ENCODE results near the gene SERINC3.
"Not testable (repeated sequence)": the region's sequence is repeated elsewhere in the genome, so short reads cannot be mapped to it uniquely, and the experiment has no call there.

SERINC3 gene

DNA sequence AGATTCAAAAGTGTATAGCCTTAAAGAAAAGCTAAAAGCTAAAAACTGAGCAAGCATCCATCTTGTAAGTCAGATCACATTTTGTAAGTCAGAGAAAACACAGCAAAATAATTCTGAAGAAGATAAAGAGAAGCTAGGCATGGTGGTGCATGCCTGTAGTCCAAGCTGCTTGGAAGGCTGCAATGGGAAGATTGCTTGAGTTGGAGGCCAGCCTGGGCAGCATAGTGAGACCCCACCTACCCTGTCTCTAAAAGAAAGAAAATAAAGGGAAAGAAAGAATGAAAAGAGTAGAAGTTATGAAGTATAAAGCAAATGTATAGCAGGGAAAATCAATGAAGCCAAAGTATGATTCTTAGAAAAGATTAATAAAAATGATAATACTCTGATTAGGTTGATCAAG is 40.0 kb upstream of the SERINC3 start:
- Histone ChIP-seq H3K9me3 (ENCODE audit: severe bottlenecking) (no peaks in the 10 kb centered on the region), H3K36me3 (no peaks in the 10 kb centered on the region), H3K4me3 (ENCODE audit: low read depth, low read length) (no peak overlapping the region), H3K27ac (no peak overlapping the region), H3K27me3 (ENCODE audit: insufficient read depth, low read depth, severe bottlenecking) (no peaks in the 10 kb centered on the region)
- TF ChIP-seq, protein P1, sequence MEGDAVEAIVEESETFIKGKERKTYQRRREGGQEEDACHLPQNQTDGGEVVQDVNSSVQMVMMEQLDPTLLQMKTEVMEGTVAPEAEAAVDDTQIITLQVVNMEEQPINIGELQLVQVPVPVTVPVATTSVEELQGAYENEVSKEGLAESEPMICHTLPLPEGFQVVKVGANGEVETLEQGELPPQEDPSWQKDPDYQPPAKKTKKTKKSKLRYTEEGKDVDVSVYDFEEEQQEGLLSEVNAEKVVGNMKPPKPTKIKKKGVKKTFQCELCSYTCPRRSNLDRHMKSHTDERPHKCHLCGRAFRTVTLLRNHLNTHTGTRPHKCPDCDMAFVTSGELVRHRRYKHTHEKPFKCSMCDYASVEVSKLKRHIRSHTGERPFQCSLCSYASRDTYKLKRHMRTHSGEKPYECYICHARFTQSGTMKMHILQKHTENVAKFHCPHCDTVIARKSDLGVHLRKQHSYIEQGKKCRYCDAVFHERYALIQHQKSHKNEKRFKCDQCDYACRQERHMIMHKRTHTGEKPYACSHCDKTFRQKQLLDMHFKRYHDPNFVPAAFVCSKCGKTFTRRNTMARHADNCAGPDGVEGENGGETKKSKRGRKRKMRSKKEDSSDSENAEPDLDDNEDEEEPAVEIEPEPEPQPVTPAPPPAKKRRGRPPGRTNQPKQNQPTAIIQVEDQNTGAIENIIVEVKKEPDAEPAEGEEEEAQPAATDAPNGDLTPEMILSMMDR (IDR thresholded peaks at IDR 0.05; ENCODE audit: low read depth, low read length) = no peak
- DNase-seq = no peak

DNA sequence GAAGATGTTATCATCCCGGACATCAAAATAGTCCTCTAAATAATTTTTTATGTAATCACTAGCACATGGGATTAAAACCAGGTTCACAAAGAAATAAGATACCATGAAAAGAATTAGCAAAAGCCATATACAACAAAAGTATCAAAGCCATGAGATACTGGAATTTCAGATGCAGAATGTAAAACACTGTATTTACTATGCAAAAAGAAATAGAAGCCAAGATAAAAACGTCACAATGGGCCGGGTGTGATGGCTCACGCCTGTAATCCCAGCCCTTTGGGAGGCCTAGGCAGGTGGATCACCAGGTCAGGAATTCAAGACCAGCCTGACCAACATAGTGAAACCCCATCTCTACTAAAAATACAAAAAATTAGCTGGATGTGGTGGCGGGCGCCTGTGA is 38.9 kb upstream of the SERINC3 start:
- H3K9me3 ChIP-seq (ENCODE audit: severe bottlenecking); H3K27me3 ChIP-seq (ENCODE audit: insufficient read depth, low read depth, severe bottlenecking); H3K27ac ChIP-seq; DNase-seq; H3K4me3 ChIP-seq (ENCODE audit: low read depth, low read length); H3K36me3 ChIP-seq: not testable (repeated sequence)

DNA sequence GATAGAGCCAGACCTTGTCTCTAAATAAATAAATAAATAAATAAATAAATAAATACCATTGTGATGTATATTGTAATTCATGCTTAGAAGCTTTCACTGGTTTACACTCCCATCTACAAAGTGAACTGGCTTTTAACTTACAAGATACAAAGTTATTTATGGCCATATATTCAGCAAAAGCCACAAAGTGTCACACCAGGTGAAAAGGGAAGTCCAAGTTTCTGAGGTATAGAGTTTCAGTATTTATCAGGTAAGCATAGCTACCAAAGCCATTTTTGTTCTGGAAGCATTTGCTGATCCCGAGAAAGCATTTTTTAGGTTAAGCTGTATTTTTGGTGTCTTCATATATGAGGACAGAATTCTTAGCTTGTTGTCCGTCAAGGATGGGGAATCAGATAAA is 38.4 kb upstream of the SERINC3 start:
- DNase-seq = no peak
- Histone ChIP-seq H3K9me3 (ENCODE audit: severe bottlenecking) (no peaks in the 10 kb centered on the region), H3K27me3 (ENCODE audit: insufficient read depth, low read depth, severe bottlenecking) (no peaks in the 10 kb centered on the region), H3K4me3 (ENCODE audit: low read depth, low read length) (no peak overlapping the region), H3K27ac (no peak overlapping the region), H3K36me3 (no peaks in the 10 kb centered on the region)
- TF ChIP-seq, protein P1 (IDR thresholded peaks at IDR 0.05; ENCODE audit: low read depth, low read length) = no peak

DNA sequence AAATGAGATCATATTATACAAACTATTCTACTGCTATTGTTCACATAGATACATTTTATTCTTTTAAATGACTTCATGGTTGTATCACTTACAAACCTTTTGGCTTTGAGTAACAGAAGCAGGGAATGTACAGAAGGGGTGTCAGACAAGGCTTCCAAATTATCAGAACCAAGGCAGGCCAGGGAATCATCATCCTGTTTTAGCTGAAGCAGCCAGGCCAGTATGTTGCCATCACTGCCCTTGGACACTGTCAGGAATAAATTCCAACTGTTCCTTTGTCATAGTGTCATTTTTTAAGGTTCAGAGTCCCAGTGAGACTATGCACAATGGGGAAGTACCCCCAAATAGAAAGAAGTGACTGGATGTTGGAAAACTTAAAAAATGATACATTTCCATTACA is 37.4 kb upstream of the SERINC3 start:
- no peaks in the 10 kb centered on the region for H3K27me3 ChIP-seq (ENCODE audit: insufficient read depth, low read depth, severe bottlenecking)
- H3K4me3 ChIP-seq (ENCODE audit: low read depth, low read length) = no peak overlapping the region
- H3K9me3 ChIP-seq (ENCODE audit: severe bottlenecking) = no peaks in the 10 kb centered on the region
- DNase-seq = no peak
- TF ChIP-seq, protein P1 (IDR thresholded peaks at IDR 0.05; ENCODE audit: low read depth, low read length) = no peak
- H3K27ac ChIP-seq = no peak overlapping the region
- no peaks in the 10 kb centered on the region for H3K36me3 ChIP-seq

DNA sequence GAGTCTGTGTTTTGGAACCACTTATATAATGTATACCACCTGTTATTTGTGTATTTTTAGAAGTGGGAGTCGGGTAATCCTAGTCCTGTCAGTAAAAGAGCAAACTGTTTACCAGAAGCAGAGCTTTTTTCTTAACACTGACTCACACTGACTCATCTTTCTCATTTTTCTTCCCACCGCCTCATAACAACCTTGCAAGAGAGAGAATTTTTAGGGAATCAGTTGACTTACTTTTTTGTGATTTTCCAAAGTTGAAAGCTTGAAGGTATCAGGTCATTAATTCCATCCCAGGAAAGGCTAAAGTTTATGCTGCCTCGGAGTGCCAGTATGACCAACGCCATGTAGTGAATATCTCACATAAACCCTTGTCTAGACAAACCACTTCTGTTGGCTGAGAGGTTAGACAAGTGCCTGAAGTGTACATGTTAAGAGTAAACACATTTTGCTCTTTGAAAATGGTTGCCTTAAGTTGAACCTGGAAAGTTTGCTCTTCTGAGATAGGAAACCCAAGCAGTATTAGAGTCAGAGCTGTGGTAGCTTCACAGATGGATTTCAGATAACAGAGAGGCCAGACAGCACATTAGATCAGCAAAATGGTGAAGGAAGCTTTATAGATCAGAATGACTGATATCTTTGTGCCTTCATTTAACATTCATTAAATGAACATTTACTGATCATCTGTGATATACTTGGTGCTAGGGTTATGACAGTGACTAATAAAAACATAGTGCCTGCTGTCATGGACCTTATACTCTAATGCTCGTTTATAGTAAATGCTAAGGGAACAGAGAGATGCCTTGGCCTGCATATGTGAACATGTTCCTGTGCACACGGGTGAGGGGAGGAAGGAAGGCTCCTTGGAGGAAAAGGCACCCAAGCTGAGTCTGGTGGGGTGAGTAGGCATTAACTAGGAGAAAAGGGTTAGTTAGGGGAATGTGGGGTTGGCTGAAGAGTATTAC is 31.4 kb upstream of the SERINC3 start:
- no peak for DNase-seq
- no peaks in the 10 kb centered on the region for H3K9me3 ChIP-seq (ENCODE audit: severe bottlenecking)
- H3K36me3 ChIP-seq = no peaks in the 10 kb centered on the region
- no peak overlapping the region for H3K27ac ChIP-seq
- no peaks in the 10 kb centered on the region for H3K27me3 ChIP-seq (ENCODE audit: insufficient read depth, low read depth, severe bottlenecking)
- no peak overlapping the region for H3K4me3 ChIP-seq (ENCODE audit: low read depth, low read length)
- TF ChIP-seq, protein P1 (IDR thresholded peaks at IDR 0.05; ENCODE audit: low read depth, low read length) = no peak

DNA sequence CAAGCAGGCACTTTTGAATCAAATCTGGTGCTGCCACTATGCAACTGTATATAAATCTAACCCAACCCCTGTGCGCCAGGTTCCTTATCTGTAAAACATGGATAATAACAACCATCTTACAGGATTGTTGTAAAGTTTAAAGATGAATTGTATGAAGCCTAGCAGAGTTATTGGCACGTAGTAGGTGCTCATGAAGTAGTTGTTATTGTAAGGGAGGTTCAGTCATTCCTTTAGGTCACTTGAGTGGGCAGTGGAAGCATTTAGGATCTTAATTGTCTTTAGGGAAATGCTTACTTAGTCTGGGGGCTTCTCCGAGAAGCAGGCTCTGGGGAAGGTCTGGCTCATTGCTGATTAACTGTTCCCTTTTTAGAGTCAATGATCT is 30.7 kb upstream of the SERINC3 start:
- no peaks in the 10 kb centered on the region for H3K27me3 ChIP-seq (ENCODE audit: insufficient read depth, low read depth, severe bottlenecking)
- no peaks in the 10 kb centered on the region for H3K9me3 ChIP-seq (ENCODE audit: severe bottlenecking)
- no peak overlapping the region for H3K4me3 ChIP-seq (ENCODE audit: low read depth, low read length)
- H3K36me3 ChIP-seq = no peaks in the 10 kb centered on the region
- TF ChIP-seq, protein P1 (IDR thresholded peaks at IDR 0.05; ENCODE audit: low read depth, low read length) = no peak
- DNase-seq = no peak
- no peak overlapping the region for H3K27ac ChIP-seq
